Mesothelial cell of epicardium (in vitro differentiated cells): Measurements from ENCODE around the gene OR5AU1. TPM values are rescaled to one million over a fixed set of nuclear protein-coding genes. Genes with fewer than 3 reads are reported as not detected.

Source experiments
- DNase-seq, 2 experiments: peaks; one replicate each; pipeline ENCODE4 v3.0.0; 2021; ENCODE audit warnings: low spot score in 2 of 2; ENCODE audit not compliant: unreplicated experiment in 2 of 2
- H3K27ac Mint-ChIP-seq: 2 replicates; pipeline ENCODE4 v1.8.0; 2021; ENCODE audit warnings: mixed read lengths
- H3K27me3 Mint-ChIP-seq: 2 replicates; pipeline ENCODE4 v1.8.0; 2021; ENCODE audit warnings: low read depth, mixed read lengths
- H3K36me3 Mint-ChIP-seq: 2 replicates; pipeline ENCODE4 v1.8.0; 2021; ENCODE audit warnings: mixed read lengths
- H3K4me1 Mint-ChIP-seq: 2 replicates; pipeline ENCODE4 v1.8.0; 2021; ENCODE audit warnings: mixed read lengths
- H3K4me3 Mint-ChIP-seq: 2 replicates; pipeline ENCODE4 v1.8.0; 2021; ENCODE audit warnings: mild to moderate bottlenecking, moderate library complexity, mixed read lengths
- H3K9me3 Mint-ChIP-seq: 2 replicates; pipeline ENCODE4 v1.8.0; 2021; ENCODE audit warnings: mixed read lengths
- total RNA-seq: library from RNA; stranded (reverse); gene quantifications from 3 replicates; pipeline ENCODE4 v1.2.1, GENCODE V29; 2021
- TF ChIP-seq, protein P1 (sequence below): fragments of 200-600 bp; sonication (generic); IDR thresholded peaks from one replicate; pipeline ENCODE4 v1.5.0; 2021; ENCODE audit warnings: antibody characterized with exemption; ENCODE audit not compliant: unreplicated experiment

The OR5AU1 gene
- total RNA-seq, 1 donor from 2014 or later: not detected

DNA sequence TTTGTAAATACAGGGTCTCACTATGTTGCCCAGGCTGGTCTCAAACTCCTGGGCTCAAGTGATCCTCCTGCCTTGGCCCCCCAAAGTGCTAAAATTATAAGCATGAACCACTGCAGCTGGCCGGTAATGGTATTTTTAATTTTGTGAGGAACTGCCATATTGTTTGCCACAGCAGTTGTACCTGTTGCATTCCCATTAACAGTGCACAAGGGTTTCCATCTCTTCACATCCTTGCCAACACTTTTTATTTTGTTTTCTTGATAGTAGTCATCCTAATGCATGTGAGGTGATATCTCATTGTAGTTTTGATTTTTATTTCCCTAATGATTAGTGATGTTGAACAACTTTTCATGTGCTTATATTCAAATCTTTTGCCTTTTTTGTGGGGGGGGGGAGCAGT lies 13.5 kb downstream of the OR5AU1 start:
- TF ChIP-seq, protein P1, sequence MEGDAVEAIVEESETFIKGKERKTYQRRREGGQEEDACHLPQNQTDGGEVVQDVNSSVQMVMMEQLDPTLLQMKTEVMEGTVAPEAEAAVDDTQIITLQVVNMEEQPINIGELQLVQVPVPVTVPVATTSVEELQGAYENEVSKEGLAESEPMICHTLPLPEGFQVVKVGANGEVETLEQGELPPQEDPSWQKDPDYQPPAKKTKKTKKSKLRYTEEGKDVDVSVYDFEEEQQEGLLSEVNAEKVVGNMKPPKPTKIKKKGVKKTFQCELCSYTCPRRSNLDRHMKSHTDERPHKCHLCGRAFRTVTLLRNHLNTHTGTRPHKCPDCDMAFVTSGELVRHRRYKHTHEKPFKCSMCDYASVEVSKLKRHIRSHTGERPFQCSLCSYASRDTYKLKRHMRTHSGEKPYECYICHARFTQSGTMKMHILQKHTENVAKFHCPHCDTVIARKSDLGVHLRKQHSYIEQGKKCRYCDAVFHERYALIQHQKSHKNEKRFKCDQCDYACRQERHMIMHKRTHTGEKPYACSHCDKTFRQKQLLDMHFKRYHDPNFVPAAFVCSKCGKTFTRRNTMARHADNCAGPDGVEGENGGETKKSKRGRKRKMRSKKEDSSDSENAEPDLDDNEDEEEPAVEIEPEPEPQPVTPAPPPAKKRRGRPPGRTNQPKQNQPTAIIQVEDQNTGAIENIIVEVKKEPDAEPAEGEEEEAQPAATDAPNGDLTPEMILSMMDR: no peak
- peaks cover 9% of the 10 kb centered on the region for H3K27me3 Mint-ChIP-seq
- H3K4me3 Mint-ChIP-seq: no peak overlapping the region
- no peaks in the 10 kb centered on the region for H3K36me3 Mint-ChIP-seq
- H3K9me3 Mint-ChIP-seq: peaks cover 25% of the 10 kb centered on the region
- no peaks in the 10 kb centered on the region for H3K4me1 Mint-ChIP-seq
- no peak overlapping the region for H3K27ac Mint-ChIP-seq
- no peak for DNase-seq

DNA sequence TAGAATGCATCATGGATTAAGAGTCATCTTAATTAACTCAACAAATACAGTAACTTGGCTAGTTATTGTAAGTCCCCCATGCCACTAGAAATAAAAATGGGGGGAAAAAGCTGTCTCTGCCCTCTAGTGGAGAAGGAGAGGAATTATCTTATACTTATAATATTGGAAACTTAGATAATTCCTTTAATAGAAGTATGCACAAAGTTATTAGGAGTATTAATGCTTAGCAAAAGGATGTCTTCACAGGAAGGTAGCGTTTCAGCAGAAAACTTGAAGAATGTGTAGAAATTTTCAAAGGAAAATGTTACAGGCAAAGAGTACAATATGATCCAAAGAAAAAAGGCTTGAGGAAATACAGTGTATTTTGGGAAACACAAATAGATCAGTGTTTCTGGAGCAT lies 19.8 kb downstream of the OR5AU1 start:
- H3K9me3 Mint-ChIP-seq: peaks cover 11% of the 10 kb centered on the region
- peaks cover 1% of the 10 kb centered on the region for H3K36me3 Mint-ChIP-seq
- H3K27ac Mint-ChIP-seq: no peak overlapping the region
- TF ChIP-seq, protein P1: peak; percentile 80
- peaks cover 6% of the 10 kb centered on the region for H3K27me3 Mint-ChIP-seq
- H3K4me3 Mint-ChIP-seq: no peak overlapping the region
- peaks cover 6% of the 10 kb centered on the region for H3K4me1 Mint-ChIP-seq
- no peak for DNase-seq

DNA sequence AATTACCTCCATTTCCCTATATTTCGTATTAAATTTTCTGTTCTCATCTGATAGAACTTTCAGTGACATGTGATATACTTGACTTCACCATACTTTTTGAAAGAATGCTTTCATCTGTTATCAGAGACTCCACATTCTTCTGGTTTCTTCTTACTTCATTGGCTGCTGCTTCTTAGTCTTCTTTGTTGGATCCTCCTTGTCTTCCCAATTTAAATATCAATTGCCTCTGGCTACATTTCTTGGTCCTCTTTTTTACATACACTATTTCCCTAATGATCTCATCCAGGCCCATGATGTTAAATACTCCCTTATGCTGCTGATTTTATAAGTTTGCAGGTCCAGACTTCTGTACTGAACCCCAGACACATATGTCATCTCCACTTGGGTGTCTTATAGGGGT lies 22.0 kb downstream of the OR5AU1 start:
- Mint-ChIP-seq H3K4me1 (peaks cover 6% of the 10 kb centered on the region), H3K27ac (no peak overlapping the region), H3K4me3 (no peak overlapping the region), H3K9me3 (peaks cover 15% of the 10 kb centered on the region), H3K36me3 (peaks cover 1% of the 10 kb centered on the region), H3K27me3 (peaks cover 3% of the 10 kb centered on the region)
- TF ChIP-seq, protein P1: no peak
- DNase-seq: no peak

DNA sequence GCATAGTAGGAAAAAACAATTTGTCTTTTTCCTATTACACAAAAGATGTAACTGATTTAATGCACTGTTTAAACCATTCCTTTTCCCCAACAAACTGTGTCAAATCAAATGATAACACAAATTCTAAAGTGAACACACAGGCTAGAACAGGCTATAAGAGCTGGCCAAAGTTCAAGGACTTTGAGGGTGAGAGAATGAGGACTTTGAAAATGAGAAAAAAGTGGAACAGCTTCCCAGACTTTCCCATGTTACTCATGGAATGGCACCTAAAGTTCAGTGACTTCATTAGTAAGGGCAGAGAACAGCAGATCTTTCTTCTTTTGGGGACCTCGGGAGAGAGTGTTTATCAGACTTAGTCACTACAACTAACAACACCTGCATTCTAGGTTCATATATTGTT lies 32.4 kb downstream of the OR5AU1 start:
- TF ChIP-seq, protein P1: no peak
- peaks cover 25% of the 10 kb centered on the region for H3K27me3 Mint-ChIP-seq
- H3K4me1 Mint-ChIP-seq: no peaks in the 10 kb centered on the region
- peaks cover 23% of the 10 kb centered on the region for H3K9me3 Mint-ChIP-seq
- DNase-seq: no peak
- H3K27ac Mint-ChIP-seq: no peak overlapping the region
- no peak overlapping the region for H3K4me3 Mint-ChIP-seq
- H3K36me3 Mint-ChIP-seq: no peaks in the 10 kb centered on the region

DNA sequence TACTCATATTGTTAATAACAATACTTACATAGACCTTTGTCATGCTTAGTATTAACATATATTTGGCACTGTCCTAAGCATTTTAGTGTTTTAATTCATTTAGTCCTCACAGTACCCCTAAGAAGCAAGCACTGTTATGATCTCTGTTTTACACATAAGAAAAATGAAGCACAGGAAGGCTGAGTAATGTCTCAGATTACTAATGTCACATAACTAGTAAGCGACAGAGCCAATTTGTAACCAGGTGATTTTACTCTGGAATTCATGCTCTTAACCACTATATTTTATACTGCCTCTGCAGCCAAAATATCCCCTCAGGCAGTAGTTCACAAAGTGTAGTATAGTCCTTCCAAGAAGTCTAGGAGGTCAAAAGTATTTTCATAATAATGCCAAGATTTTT lies 34.7 kb downstream of the OR5AU1 start:
- Mint-ChIP-seq H3K4me3 (no peak overlapping the region), H3K36me3 (no peaks in the 10 kb centered on the region), H3K27ac (no peak overlapping the region), H3K4me1 (no peaks in the 10 kb centered on the region), H3K27me3 (peaks cover 10% of the 10 kb centered on the region), H3K9me3 (peaks cover 9% of the 10 kb centered on the region)
- no peak for DNase-seq
- TF ChIP-seq, protein P1: no peak

DNA sequence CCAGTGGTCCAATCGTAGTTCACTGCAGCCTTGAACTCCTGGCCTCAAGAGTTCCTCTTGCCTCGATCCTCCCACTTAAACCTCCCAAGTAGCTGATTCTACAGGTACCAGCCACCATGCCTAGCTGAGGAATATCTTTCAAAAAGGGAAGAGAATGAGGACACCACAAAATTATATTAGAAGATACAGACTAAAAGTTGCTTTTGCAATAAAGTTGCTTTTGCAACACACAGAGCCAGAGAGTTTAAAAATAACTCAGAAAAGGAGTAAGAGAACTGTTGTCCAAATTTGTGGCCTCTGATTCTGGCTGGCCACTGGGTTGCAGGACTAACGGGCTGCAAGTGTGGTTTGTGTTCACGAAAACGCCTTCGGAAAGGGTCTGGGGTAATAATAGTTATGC lies 35.2 kb downstream of the OR5AU1 start:
- no peaks in the 10 kb centered on the region for H3K36me3 Mint-ChIP-seq
- H3K9me3 Mint-ChIP-seq: peaks cover 7% of the 10 kb centered on the region
- peaks cover 7% of the 10 kb centered on the region for H3K27me3 Mint-ChIP-seq
- no peak overlapping the region for H3K27ac Mint-ChIP-seq
- no peaks in the 10 kb centered on the region for H3K4me1 Mint-ChIP-seq
- H3K4me3 Mint-ChIP-seq: no peak overlapping the region
- TF ChIP-seq, protein P1: no peak
- no peak for DNase-seq
